ENCODE results near the gene C20orf202.

The C20orf202 gene

GRCh38 chr20:1185316-1185741 lies 17.9 kb upstream of the C20orf202 start:
- no peak for DNase-seq

GRCh38 chr20:1185790-1186334 lies 17.4 kb upstream of the C20orf202 start:
- no peak for DNase-seq

DNA sequence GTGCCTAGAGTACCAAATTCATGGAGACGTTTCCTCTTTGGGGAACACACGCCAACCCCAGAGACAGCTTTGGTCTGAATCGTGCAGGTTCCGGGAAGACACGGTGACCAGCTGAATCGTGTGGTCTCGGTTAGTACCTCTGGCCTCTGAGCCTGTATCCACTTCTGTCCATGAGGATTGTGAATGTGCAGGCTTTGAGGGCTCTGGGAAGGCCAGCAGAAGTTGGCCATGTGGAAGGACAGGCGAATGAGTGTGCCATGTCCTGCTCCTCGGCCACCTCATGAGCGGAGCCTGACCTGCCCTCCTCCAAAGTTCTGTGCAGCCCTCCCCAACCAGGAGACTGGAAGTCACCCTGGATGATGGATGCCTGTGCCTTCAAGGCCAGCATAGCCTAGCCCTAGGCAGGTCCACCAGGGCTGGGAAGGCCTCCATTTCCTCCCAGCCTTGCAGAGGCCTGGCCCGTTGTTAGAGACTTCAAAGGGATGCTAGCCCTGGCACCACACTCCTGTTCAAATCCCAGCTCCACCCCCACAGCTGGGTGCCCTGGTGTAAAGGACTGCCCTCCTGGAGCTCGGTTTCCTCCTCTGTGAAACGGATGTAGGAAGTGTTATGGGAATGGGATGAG lies 16.8 kb upstream of the C20orf202 start:
- DNase-seq = no peak

GRCh38 chr20:1187605-1188171 lies 15.6 kb upstream of the C20orf202 start:
- DNase-seq = no peak

- DNase-seq = no peak
These were observed 14.9 kb upstream of the C20orf202 start for GRCh38 chr20:1188347-1188746.

- no peak for DNase-seq
These were observed 13.4 kb upstream of the C20orf202 start for GRCh38 chr20:1189827-1190226.

DNA sequence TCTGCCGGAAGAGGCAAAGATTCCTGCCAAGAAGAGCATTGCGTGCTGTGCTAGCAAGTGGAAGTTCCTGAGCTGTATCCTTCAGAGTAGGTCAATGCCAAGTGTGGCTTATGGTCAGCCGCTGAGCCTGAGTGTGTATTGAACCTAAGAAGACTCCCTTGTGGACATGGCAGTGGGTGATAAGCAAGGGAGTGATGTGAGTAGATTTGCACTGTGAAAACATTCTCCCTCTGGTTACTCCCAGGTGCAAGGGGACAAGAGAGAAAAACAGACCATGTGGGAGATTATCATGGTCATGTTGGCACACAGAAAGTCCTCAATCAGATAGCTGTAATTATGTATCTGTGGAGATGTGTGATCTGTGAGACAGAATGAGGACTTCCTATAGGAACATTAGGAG lies 12.4 kb upstream of the C20orf202 start:
- DNase-seq = no peak

DNA sequence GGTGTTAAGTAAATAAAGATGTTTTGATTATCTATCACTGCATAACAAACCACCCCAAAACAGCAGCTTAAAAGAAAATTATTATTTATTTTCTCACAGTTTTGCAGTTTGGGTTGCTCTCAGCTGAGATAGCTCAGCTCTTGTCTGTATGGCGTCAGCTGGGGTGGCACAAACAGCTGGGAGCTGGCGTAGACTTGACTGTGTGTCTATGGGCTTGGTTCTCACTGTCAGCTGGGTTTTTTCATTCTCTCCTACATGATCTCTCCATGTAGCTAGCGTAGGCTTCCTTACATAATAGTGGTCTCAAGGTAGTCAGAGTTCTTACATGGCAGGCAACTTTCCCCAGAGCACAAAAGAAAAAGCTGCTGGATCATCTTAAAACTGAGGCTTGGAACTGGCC lies 12.0 kb upstream of the C20orf202 start:
- no peak for DNase-seq

DNA sequence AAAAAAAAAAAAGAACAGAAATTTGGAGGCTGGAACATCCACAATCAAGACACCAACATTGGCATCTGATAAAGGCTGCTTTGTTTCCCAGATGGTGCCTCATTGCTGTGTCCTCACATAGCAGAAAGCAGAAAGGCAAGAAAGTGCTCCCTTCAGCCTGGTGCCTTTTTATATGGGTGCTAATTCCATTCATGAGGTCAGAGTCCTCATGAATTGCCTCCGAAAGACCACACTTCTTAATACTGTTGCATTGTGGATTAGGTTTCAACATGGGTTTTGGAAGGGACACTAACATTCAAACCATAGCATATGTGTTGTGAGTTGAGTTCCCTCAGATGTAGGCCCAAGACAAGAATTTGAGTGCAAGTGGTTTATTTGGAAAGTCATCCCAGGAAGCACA lies 8.0 kb upstream of the C20orf202 start:
- no peak for DNase-seq

GRCh38 chr20:1196634-1197033 lies 6.6 kb upstream of the C20orf202 start:
- no peak for DNase-seq

DNA sequence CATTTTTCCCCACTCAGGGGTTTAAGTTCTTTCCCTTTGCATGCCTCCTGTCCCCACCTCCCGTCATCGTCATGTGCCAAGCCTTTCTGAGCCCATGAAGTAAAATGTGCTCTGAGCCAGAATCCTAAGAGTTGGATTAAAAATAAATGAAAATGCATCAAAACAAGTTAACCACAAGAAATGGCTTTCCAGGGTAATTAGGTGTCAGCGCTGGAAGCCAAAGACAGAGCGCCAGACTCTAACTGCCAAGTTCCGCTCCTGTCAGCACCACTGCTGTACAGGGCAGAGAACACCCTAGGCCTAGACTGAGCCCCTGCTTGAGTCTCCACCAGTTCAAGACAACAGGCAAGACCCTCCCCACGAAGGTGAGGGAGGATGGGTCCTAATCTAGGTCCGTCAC lies 5.5 kb upstream of the C20orf202 start:
- no peak for DNase-seq

DNA sequence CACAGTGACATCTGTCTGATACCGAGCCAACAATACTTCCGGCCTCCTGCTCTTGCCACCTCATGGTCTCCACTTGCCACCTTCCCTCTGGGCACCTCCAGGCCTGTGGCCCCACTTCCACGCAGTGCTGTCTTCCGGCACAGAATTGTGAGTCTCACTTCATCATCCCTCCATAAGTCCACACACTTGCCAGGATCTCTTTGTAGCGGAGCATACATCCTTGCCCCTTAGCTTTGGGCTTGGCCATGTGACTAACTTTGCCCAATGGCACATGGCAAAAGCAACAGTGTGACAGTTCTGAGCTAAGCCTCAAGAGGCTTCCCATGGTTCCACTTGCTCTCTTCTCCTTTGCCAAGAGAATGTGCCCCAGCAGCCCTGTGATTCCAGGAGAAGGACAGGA lies 4.5 kb upstream of the C20orf202 start:
- DNase-seq = no peak

GRCh38 chr20:1199212-1199873 lies 3.9 kb upstream of the C20orf202 start:
- DNase-seq = no peak

GRCh38 chr20:1199964-1200363 lies 3.3 kb upstream of the C20orf202 start:
- no peak for DNase-seq

DNA sequence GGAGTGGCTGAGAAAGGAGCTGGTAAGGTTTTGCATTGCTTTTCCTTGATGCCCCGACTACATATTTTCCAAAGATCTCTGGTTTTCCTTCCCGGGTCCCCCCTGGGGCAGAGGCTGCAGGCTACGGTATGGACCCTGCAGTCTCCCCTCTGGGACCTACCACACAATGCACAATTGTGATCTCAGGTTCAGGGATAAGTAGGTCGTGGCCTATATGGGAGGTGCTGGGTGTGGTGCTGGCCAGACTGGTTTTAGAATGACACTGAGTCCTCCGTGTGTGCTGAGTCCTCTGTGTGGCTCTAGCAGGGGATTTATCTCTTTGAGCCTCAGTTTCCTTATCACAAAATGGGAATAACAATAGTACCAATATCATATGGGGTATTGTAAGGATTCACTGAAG lies 376 bp downstream of the C20orf202 start:
- no peak for DNase-seq

- DNase-seq = no peak
These were observed 859 bp downstream of the C20orf202 start for GRCh38 chr20:1204113-1204512.

- DNase-seq = no peak
These were observed 1.3 kb downstream of the C20orf202 start for GRCh38 chr20:1204576-1204975.

GRCh38 chr20:1205802-1206201 lies 2.5 kb downstream of the C20orf202 start:
- DNase-seq = no peak

DNA sequence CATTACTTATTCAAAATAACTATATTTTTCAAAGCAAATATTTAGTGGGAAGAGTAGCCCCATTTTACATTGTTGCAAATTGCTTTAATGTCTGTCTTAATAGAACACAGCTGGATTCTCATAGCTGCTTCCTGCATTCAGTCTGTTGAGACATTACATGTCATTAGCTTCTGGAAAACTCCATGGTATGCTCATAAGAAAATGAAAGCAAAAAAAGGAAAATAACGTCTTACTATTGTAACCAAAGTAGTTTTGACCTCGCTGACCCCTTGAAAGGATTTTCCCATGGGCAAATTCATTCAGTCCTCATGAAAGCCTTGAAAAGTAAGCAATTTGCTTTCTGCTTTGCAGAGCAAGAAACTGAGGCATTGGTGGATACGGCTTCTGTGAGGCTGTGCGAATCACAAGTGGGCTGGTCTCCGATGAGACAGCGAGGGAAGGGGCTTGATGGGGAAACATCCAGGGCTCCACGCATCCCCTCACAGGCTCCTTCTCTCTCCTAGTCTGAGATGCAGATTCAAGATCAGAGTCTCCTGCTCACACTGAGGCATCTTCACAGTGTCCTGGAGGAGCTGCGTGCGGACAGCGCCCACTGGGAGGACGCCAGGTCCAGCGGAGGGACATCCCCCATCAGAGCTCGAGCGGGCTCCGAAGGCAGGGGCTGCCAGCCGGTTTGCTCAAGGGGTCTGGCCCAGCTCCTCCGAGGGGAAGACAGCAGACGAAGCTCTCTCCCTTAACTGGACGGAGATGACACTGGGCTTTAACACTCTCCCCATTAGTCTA lies 3.3 kb downstream of the C20orf202 start:
- DNase-seq = no peak

DNA sequence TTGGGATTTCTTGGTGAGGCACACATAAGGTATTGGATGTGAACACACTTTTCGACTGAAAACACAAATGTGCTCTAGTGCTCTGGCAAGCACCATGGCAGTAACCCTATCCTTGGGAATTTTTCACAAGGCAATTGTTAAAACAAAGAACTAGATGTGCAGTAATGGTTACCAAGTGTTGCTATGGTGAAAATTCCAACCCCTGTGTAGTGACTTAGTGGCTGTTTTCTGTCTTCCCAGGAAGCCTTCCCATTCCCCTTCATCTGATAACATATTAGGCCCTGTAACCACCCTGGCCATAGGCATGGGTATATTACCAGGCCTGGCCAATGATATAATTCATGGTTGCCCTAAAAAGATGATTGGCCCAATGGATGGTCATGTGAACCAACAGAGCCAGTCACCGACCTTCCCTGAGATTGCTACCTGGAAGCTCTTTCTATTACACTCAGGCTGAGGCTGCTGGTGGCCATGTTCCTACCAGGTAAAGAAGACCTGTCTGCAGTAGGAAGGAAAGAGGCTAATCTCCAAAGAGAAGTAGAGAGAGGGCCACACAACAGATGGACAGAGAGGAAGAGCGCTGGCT lies 4.1 kb downstream of the C20orf202 start:
- DNase-seq = no peak

GRCh38 chr20:1209447-1210387 lies 6.5 kb downstream of the C20orf202 start:
- no peak for DNase-seq

GRCh38 chr20:1210501-1210900 lies 7.2 kb downstream of the C20orf202 start:
- DNase-seq = no peak

All from activated CD4-positive, alpha-beta T cell treated with anti-CD3 and anti-CD28 coated beads for 1 hour (primary cell).